Endothelial cell of umbilical vein (primary cell): ENCODE results near the gene SRM.

ENCODE experiments used
- CTCF ChIP-seq, 2 donors: IDR thresholded peaks; 1 replicate in 1 of 2; 2 replicates in 1 of 2; pipeline ENCODE4 v1.5.1; 2011; ENCODE audit warnings: low read length in 2 of 2, mild to moderate bottlenecking in 2 of 2, moderate library complexity in 2 of 2, control low read depth in 1 of 2, inconsistent platforms in 1 of 2, low read depth in 1 of 2; ENCODE audit not compliant: insufficient read depth in 1 of 2; ENCODE audit errors: extremely low read depth in 1 of 2
- EZH2 ChIP-seq: IDR thresholded peaks from 2 replicates; pipeline ENCODE4 v1.6.1; 2012; ENCODE audit warnings: borderline replicate concordance, low read depth, mild to moderate bottlenecking, moderate library complexity, low read length, inconsistent platforms; ENCODE audit not compliant: severe bottlenecking
- FOS ChIP-seq: IDR thresholded peaks from 2 replicates; pipeline ENCODE4 v1.6.1; 2011; ENCODE audit warnings: mild to moderate bottlenecking, low read length, moderate library complexity, borderline replicate concordance; ENCODE audit not compliant: insufficient read depth
- GATA2 ChIP-seq: IDR thresholded peaks from 2 replicates; pipeline ENCODE4 v1.7.0; 2011; ENCODE audit warnings: low read depth, mild to moderate bottlenecking, moderate library complexity, mixed read lengths, low read length; ENCODE audit not compliant: insufficient read length, insufficient read depth
- JUN ChIP-seq: IDR thresholded peaks from 2 replicates; pipeline ENCODE4 v1.6.1; 2011; ENCODE audit warnings: borderline replicate concordance, low read depth; ENCODE audit not compliant: insufficient read length, insufficient read depth
- MAX ChIP-seq: IDR thresholded peaks from 2 replicates; pipeline ENCODE4 v1.6.1; 2011; ENCODE audit not compliant: insufficient read depth, insufficient read length
- MYC ChIP-seq: IDR thresholded peaks from one replicate; pipeline ENCODE4 v1.6.1; 2011; ENCODE audit warnings: mild to moderate bottlenecking, low read depth, low read length
- POLR2A ChIP-seq: IDR thresholded peaks from 2 replicates; pipeline ENCODE4 v1.6.1; 2012; ENCODE audit warnings: low read depth, mild to moderate bottlenecking, control low read depth, low read length
- POLR2AphosphoS5 ChIP-seq: IDR thresholded peaks from 2 replicates; pipeline ENCODE4 v1.6.1; 2012; ENCODE audit warnings: low read depth, mild to moderate bottlenecking, control low read depth, low read length, moderate library complexity; ENCODE audit not compliant: insufficient read depth

DNA sequence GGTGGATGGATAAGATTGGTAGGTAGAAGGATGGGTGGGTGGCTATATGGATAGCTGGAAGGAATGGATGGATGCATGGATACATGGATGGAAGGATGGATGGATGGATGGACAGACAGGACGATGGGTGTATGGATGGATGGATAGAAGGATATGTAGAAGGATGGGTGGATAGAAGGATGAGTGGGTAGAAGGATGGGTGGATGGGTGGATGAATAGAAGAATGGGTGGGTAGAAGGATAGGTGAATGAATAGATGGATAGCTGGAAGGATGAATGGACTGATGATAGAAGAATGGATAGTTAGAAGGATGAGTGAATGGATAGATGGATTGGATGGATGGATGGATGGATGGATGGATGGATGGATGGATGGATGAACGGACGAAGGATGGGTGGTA, 17.8 kb downstream of the SRM start:
- TF ChIP-seq CTCF (IDR thresholded peaks at IDR 0.05; ENCODE audit: extremely low read depth in 1 of 2, insufficient read depth in 1 of 2, low read depth in 1 of 2, low read length in 2 of 2): no peak
- TF ChIP-seq EZH2: no peak
- TF ChIP-seq MAX: no peak
- no peak for TF ChIP-seq JUN
- no peak for TF ChIP-seq FOS
- no peak for TF ChIP-seq POLR2A
- no peak for TF ChIP-seq POLR2AphosphoS5
- TF ChIP-seq GATA2: no peak
- no peak for TF ChIP-seq MYC
